Fibroblast of skin of abdomen (primary cell): Measurements from ENCODE around the gene TACC2.

ENCODE experiments used
- DNase-seq: peaks from one replicate; pipeline ENCODE4 v3.0.0-alpha.2; 2013

The TACC2 gene

DNA sequence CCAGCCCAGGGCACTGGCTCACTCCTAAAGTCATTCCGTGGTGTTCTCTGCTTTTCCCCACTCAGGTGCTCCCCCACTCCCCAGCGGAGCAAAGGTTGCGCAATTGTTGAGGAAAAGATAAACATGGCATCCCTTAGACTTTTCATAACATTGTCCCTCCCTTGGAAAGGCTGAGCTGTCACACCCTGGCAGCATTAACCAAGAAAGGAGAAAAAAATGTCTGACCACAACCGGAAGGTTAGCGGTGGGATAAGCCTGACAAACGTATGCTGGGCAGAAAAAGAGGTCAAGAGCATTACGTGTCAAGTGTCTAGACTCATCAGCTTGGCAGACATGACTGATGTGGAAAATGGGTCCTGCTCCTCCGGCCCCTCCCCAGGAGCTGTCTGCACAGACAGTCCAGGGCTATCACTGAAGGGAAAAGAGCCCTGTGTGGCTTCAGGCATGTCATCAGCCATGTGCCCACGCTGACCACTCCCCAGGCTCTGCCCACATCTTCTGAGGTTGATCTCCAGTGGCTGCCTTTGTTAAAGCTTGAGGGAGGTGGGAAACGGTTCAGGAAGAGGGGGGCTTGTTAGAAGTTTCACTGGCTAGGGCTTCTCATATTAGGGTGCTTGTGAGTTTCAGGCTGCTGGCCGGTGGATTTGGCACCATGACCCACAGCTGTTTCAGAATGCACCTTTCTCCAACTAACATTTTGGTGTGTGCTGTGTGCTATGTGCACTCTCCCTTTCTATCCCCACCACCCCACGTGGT lies 312.3 kb downstream of the TACC2 start:
- peak; percentile 69 for DNase-seq

DNA sequence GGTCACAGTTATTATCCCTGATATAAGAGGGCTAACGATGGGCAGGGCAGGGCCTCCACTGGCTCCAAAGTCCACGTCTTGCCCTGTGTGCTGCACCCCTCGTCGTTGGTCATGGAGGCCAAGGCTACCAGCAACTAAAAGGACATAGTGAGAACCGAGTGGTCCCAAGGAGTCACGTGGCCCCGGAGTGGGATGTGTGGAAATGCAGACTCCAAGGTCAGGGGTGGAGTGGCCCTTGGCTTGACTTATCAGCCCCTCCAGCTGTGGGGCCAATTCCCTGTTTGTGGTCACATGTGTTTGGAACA lies 312.8 kb downstream of the TACC2 start:
- no peak for DNase-seq

DNA sequence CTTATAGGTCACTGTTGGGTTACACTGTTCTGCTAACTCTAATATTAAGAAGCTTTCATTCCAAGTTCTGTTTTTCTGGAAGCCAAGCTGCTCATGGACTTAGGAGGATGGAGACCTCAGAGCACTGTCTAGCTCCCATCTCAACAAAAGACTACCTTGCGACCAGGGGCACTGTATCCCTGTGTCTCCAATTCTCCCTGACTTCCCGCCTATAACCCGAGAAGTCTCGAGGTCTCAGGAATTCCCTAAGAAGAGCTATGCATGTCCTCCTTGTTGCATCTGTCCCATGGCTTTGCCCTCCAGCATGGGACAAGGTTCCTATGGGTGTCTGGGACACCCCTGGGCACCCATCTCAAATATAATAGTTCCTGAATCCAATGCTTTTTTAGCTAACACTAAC lies 313.4 kb downstream of the TACC2 start:
- DNase-seq = no peak

DNA sequence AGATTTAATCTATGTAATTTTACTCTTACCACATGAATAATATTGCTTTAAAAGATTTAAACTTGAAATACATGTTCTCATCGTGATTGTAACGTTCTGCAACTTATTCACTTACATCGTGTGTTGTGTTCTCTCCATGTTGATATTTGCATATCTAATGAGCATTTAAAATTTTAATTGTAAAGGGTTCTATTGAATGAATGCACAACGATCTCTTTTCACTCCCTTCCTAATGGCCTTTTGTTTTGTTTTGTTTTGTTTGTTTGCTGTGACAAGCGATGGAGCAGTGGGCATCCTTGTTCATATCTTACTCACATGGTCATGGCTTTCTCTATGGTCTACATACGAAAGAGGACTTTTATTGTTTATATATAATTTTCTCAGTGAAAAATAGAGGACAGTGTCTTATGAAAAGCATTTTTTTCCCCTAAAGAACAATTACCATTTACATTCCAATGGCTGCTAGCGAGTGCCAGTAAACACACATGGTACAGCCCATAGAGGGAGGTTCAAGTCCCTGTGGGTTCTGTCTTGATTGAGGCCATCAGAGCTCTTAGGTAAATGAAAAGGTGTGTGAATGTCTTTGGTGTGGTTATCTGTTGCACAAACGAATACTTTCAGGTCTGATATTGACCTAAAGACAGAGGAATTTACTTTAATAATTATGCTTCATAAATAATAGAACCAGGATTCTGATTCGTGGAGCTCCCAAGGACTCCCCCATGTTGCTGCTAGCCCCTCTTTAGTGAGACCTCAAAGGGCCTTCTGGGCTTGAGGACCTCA lies 314.5 kb downstream of the TACC2 start:
- DNase-seq = no peak
